CD14-positive monocyte (primary cell): ENCODE results near the gene NECTIN1. TPM values are rescaled to one million over a fixed set of nuclear protein-coding genes. Genes with fewer than 3 reads are reported as not detected.

ENCODE experiments used
- DNase-seq, 3 donors: peaks; one replicate each; pipeline ENCODE4 v3.0.0-alpha.2; 2011 to 2022
- H2AFZ ChIP-seq: 2 replicates; pipeline ENCODE4 v1.6.0; 2012; ENCODE audit warnings: mild to moderate bottlenecking, low read depth, low read length, inconsistent platforms; ENCODE audit not compliant: insufficient read depth, poor library complexity, severe bottlenecking
- H3K27ac ChIP-seq, 2 donors: 1 replicate in 1 of 2; 2 replicates in 1 of 2; pipeline ENCODE4 v1.5.1; 2012 to 2013; ENCODE audit warnings: low read length in 2 of 2, control low read depth in 1 of 2, inconsistent platforms in 1 of 2, low read depth in 1 of 2, mild to moderate bottlenecking in 1 of 2
- H3K27me3 ChIP-seq, 2 donors: one replicate each; pipeline versions ENCODE4 v1.6.0 to v1.6.1; 2011 to 2013; ENCODE audit warnings: low read length in 2 of 2; ENCODE audit not compliant: control insufficient read depth in 2 of 2, insufficient read depth in 2 of 2
- H3K36me3 ChIP-seq, 2 donors: replicated peaks in 1 of 2; 1 replicate in 1 of 2; 2 replicates in 1 of 2; pipeline versions ENCODE4 v1.5.1 to v1.6.1; 2012 to 2013; ENCODE audit warnings: low read length in 2 of 2, control low read depth in 1 of 2, inconsistent platforms in 1 of 2, mild to moderate bottlenecking in 1 of 2; ENCODE audit not compliant: insufficient read depth in 2 of 2, control insufficient read depth in 1 of 2
- H3K4me1 ChIP-seq, 2 donors: 1 replicate in 1 of 2; 2 replicates in 1 of 2; pipeline versions ENCODE4 v1.5.1 to v1.6.1; 2012 to 2013; ENCODE audit warnings: low read length in 2 of 2, control low read depth in 1 of 2, inconsistent platforms in 1 of 2, mild to moderate bottlenecking in 1 of 2, moderate library complexity in 1 of 2; ENCODE audit not compliant: insufficient read depth in 2 of 2, control insufficient read depth in 1 of 2
- H3K4me2 ChIP-seq: replicated peaks from 2 replicates; pipeline ENCODE3; 2012; ENCODE audit warnings: low read length, moderate library complexity, mild to moderate bottlenecking; ENCODE audit not compliant: poor library complexity, severe bottlenecking; ENCODE audit errors: extremely low read depth
- H3K4me3 ChIP-seq, 3 experiments: fragments of 200-600 bp in 1 of 3; sonication (generic) in 1 of 3; replicated peaks in 1 of 3; 1 replicate in 2 of 3; 2 replicates in 1 of 3; pipeline ENCODE4 v1.5.1; 2011 to 2013; ENCODE audit warnings: low read length in 3 of 3, mild to moderate bottlenecking in 3 of 3, control low read depth in 2 of 3, low read depth in 2 of 3, inconsistent platforms in 1 of 3, moderate library complexity in 1 of 3
- H3K79me2 ChIP-seq: 2 replicates; pipeline ENCODE4 v1.6.0; 2012; ENCODE audit warnings: mild to moderate bottlenecking, control low read depth, inconsistent platforms, low read length, moderate library complexity; ENCODE audit not compliant: insufficient read depth
- H3K9ac ChIP-seq: 2 replicates; pipeline ENCODE4 v1.6.0; 2017; ENCODE audit warnings: low read length, mild to moderate bottlenecking; ENCODE audit not compliant: insufficient read depth, poor library complexity, severe bottlenecking
- H3K9me3 ChIP-seq, 2 donors: replicated peaks in 1 of 2; 1 replicate in 1 of 2; 2 replicates in 1 of 2; pipeline versions ENCODE4 v1.5.1 to v1.6.1; 2012 to 2013; ENCODE audit warnings: low read length in 2 of 2, control low read depth in 1 of 2; ENCODE audit not compliant: control insufficient read depth in 1 of 2, insufficient read depth in 1 of 2
- H4K20me1 ChIP-seq: 2 replicates; pipeline ENCODE4 v1.6.0; 2012; ENCODE audit warnings: mild to moderate bottlenecking, low read length, control low read depth, moderate library complexity; ENCODE audit not compliant: insufficient read depth
- H3K27ac Mint-ChIP-seq, 7 donors: one replicate each; pipeline ENCODE4 v1.8.0; 2020; ENCODE audit warnings: mild to moderate bottlenecking in 7 of 7, mixed read lengths in 7 of 7, moderate library complexity in 6 of 7, inconsistent platforms in 2 of 7
- H3K27me3 Mint-ChIP-seq, 3 donors: one replicate each; pipeline ENCODE4 v1.8.0; 2021 to 2022; ENCODE audit warnings: low read depth in 3 of 3, mild to moderate bottlenecking in 3 of 3, mixed read lengths in 3 of 3, moderate library complexity in 3 of 3, inconsistent platforms in 1 of 3
- H3K36me3 Mint-ChIP-seq, 2 donors: one replicate each; pipeline ENCODE4 v1.8.0; 2020; ENCODE audit warnings: mixed read lengths in 2 of 2, inconsistent platforms in 1 of 2, mild to moderate bottlenecking in 1 of 2
- H3K4me1 Mint-ChIP-seq: one replicate; pipeline ENCODE4 v1.8.0; 2020; ENCODE audit warnings: mild to moderate bottlenecking, mixed read lengths
- H3K4me3 Mint-ChIP-seq, 2 donors: one replicate each; pipeline ENCODE4 v1.8.0; 2020; ENCODE audit warnings: mild to moderate bottlenecking in 2 of 2, mixed read lengths in 2 of 2, moderate library complexity in 1 of 2
- H3K9me3 Mint-ChIP-seq, 7 donors: one replicate each; pipeline ENCODE4 v1.8.0; 2020 to 2022; ENCODE audit warnings: mixed read lengths in 7 of 7, mild to moderate bottlenecking in 6 of 7, moderate library complexity in 6 of 7, inconsistent platforms in 2 of 7
- WGBS: methylation state at CpG from one replicate; pipeline ENCODE4 v1.1.5; 2013; ENCODE audit warnings: missing lambda C conversion rate; ENCODE audit not compliant: insufficient coverage; 5-methylcytosine and 5-hydroxymethylcytosine counted together
- intact Hi-C, 2 donors: fragments of 100-400 bp; cut with micrococcal nuclease; formaldehyde crosslinking; loops; one replicate each; pipeline versions ENCODE4 v1.15.0 to v1.15.1; 2023
- polyA plus RNA-seq, 3 donors: library from polyadenylated mRNA; depleted of rRNA in 1 of 3; unstranded in 2 of 3; stranded (reverse) in 1 of 3; fragments of 300-500 nt in 2 of 3; fragments of >200 nt in 1 of 3; fragmentation: Illumina TruSeq in 2 of 3; gene quantifications; 1 replicate in 2 of 3; 2 replicates in 1 of 3; pipeline ENCODE4 v1.2.3, GENCODE V29; 2012 to 2021
- TF ChIP-seq, protein P1 (sequence below): fragments of 200-600 bp; IDR thresholded peaks from one replicate; pipeline ENCODE4 v1.8.0; 2022; ENCODE audit warnings: antibody characterized with exemption, mild to moderate bottlenecking

Gene NECTIN1
- polyA plus RNA-seq, 3 donors, result 0.53 to 8.3 (median 0.85) TPM

DNA sequence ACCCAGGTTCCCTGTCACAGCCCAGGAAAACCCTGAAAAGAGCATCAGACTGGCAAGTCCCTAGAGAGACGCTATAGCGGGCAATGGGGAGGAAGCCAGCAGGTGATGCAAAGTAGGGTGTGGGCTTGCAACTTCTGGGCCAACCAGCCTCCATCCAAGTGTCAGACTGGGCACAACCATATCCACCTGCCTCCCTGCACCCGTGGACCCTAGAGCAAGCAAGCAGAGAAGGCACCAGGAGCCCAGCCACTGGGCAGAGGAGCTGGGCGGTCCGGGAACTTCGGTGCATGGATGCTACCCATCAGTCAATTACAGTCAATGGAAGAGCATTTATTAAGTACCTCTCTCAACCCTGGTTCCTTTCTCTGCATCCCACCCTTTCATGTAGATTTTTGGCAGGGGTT lies 2.8 kb downstream of the NECTIN1 start:
- Mint-ChIP-seq H3K27me3 (peaks cover 12 to 38% (median 17%) of the 10 kb centered on the region in 3 donors), H3K4me3 (no peak overlapping the region), H3K36me3 (peaks cover 4 to 15% of the 10 kb centered on the region in 2 donors), H3K27ac (no peak overlapping the region), H3K9me3 (peaks cover 0 to 3% (median 0%) of the 10 kb centered on the region in 7 donors), H3K4me1 (peaks cover 51% of the 10 kb centered on the region)
- no peak overlapping the region for H3K9ac ChIP-seq
- H3K4me2 ChIP-seq, result no peak overlapping the region
- intact Hi-C loops, result loop anchor here (5.0 to 10.0 kb wide), 2 partner anchors 241 to 244 kb away; no protein-coding TSS in a partner anchor
- peaks cover 29% of the 10 kb centered on the region for H3K79me2 ChIP-seq
- no peak overlapping the region for H3K27ac ChIP-seq
- no peak overlapping the region for H3K4me3 ChIP-seq
- H3K9me3 ChIP-seq, result no peaks in the 10 kb centered on the region
- TF ChIP-seq, protein P1, sequence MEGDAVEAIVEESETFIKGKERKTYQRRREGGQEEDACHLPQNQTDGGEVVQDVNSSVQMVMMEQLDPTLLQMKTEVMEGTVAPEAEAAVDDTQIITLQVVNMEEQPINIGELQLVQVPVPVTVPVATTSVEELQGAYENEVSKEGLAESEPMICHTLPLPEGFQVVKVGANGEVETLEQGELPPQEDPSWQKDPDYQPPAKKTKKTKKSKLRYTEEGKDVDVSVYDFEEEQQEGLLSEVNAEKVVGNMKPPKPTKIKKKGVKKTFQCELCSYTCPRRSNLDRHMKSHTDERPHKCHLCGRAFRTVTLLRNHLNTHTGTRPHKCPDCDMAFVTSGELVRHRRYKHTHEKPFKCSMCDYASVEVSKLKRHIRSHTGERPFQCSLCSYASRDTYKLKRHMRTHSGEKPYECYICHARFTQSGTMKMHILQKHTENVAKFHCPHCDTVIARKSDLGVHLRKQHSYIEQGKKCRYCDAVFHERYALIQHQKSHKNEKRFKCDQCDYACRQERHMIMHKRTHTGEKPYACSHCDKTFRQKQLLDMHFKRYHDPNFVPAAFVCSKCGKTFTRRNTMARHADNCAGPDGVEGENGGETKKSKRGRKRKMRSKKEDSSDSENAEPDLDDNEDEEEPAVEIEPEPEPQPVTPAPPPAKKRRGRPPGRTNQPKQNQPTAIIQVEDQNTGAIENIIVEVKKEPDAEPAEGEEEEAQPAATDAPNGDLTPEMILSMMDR, result no peak
- peaks cover 39 to 47% of the 10 kb centered on the region in 2 donors for H3K4me1 ChIP-seq
- peaks cover 0 to 17% of the 10 kb centered on the region in 2 donors for H3K27me3 ChIP-seq
- DNase-seq, result no peak
- WGBS, result 88% methylated on average over 3 of the region's 6 CpGs
- peaks cover 52% of the 10 kb centered on the region for H4K20me1 ChIP-seq
- no peak overlapping the region for H2AFZ ChIP-seq
- H3K36me3 ChIP-seq, result no peaks in the 10 kb centered on the region

DNA sequence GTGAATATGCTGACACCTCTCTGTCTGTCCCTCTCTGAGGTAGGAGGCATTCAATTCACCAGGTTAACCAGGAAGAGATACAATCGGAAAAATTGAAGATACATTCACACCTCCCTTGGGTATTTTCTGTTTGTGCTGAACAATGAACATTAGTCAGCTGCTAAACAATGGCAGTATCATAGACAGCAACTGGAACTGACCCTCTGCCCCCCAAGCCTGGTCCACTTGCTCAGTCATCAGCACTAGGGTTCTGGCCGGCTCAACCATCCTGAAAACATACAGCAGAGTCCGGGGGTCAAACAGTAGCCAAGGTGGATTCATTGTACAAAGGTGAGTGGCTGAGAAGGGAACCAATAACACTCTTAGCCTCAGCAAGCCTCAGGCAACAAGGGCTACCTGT lies 4.0 kb downstream of the NECTIN1 start:
- Mint-ChIP-seq H3K9me3 (peaks cover 0 to 3% (median 0%) of the 10 kb centered on the region in 7 donors), H3K4me1 (peaks cover 44% of the 10 kb centered on the region), H3K4me3 (no peak overlapping the region), H3K27me3 (peaks cover 12 to 30% (median 13%) of the 10 kb centered on the region in 3 donors), H3K36me3 (peaks cover 8 to 19% of the 10 kb centered on the region in 2 donors), H3K27ac (no peak overlapping the region)
- Histone ChIP-seq H3K27me3 (peaks cover 0 to 17% of the 10 kb centered on the region in 2 donors), H3K9ac (no peak overlapping the region), H2AFZ (no peak overlapping the region), H3K4me3 (no peak overlapping the region), H3K79me2 (peaks cover 31% of the 10 kb centered on the region), H3K4me1 (peaks cover 35 to 42% of the 10 kb centered on the region in 2 donors), H3K36me3 (no peaks in the 10 kb centered on the region), H4K20me1 (peaks cover 55% of the 10 kb centered on the region), H3K4me2 (no peak overlapping the region), H3K9me3 (no peaks in the 10 kb centered on the region), H3K27ac (no peak overlapping the region)
- intact Hi-C loops, result loop anchor here (5.0 to 10.0 kb wide), 2 partner anchors 240 to 243 kb away; no protein-coding TSS in a partner anchor
- TF ChIP-seq, protein P1, result no peak
- no peak for DNase-seq
- no CpG with 5 or more reads among the region's 3 CpGs for WGBS
